Mucosa of descending colon (tissue), 3 donors: ENCODE data around the gene ADAMTS9. TPM values are rescaled to one million over a fixed set of nuclear protein-coding genes. Genes with fewer than 3 reads are reported as not detected.

Source experiments
- ATAC-seq: fragments of 200-7000 bp; cut with Tn5 transposase; one replicate; pipeline ENCODE4 v1.9.1; 2020; ENCODE audit warnings: mild to moderate bottlenecking, moderate library complexity
- DNase-seq, 3 donors: peaks; one replicate each; pipeline ENCODE4 v3.0.0-alpha.2; 2020
- H3K36me3 ChIP-seq: fragments of 200-600 bp; one replicate; pipeline ENCODE4 v1.8.0; 2021; ENCODE audit warnings: low read depth, mild to moderate bottlenecking
- H3K4me1 ChIP-seq: fragments of 200-600 bp; one replicate; pipeline ENCODE4 v1.8.0; 2021; ENCODE audit warnings: low read depth, mild to moderate bottlenecking
- H3K4me3 ChIP-seq: fragments of 200-600 bp; one replicate; pipeline ENCODE4 v1.8.0; 2021; ENCODE audit warnings: mild to moderate bottlenecking
- H3K9me3 ChIP-seq: fragments of 200-600 bp; one replicate; pipeline ENCODE4 v1.8.0; 2021; ENCODE audit warnings: mild to moderate bottlenecking
- intact Hi-C, 2 donors: fragments of 100-400 bp; cut with DNase I in 1 of 2; cut with micrococcal nuclease in 1 of 2; formaldehyde crosslinking; loops; one replicate each; pipeline versions ENCODE4 v1.11.0 to v1.11.1; 2022; cut with DNase I, micrococcal nuclease
- total RNA-seq, 3 donors: library from RNA; stranded (reverse); fragmentation: NEBNext Ultra II Directional in 2 of 3; extraction: Animal tissue kit (Norgen Biotek cat#: 25700) in 2 of 3; gene quantifications; one replicate each; pipeline versions ENCODE4 v1.2.1 to v1.2.4, GENCODE V29; 2021 to 2023
- TF ChIP-seq, protein P1 (sequence below): fragments of 200-600 bp; IDR thresholded peaks from one replicate; pipeline ENCODE4 v1.8.0; 2022; ENCODE audit warnings: antibody characterized with exemption, mild to moderate bottlenecking
- donor health status: DM: no; HTN: no; CAD: no; lungs with moderate emphysema.
- donor health status: DM: no; HTN: no; CAD: no.
- donor health status: DM: no; HTN: yes; CAD: no.

ADAMTS9 gene
- total RNA-seq, 3 donors from 2014 or later: 7.4 to 20.5 (median 20.1) TPM

DNA sequence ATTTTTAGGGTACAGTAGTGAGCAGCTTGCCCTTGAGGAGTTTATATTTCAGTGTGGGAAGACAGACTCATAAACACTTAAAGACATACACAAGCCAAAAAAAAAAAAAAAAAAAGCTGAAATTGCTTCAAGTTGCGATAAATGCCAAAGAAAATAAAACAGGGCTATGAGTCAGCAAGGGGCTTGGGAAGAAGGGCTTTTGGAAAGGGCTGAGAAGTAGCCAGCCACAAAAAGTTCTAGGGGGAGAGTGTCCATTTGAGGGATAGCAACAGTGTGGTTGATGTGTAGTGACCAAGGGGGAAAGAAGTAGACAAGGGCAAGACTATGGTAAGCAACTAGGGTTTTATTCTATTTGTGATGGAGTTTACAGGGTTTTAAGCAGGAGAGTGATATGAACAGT is 185.5 kb downstream of the ADAMTS9 start:
- no peak for ATAC-seq
- no peaks in the 10 kb centered on the region for H3K9me3 ChIP-seq
- intact Hi-C loops: no loop called here
- H3K4me1 ChIP-seq: no peaks in the 10 kb centered on the region
- TF ChIP-seq, protein P1, sequence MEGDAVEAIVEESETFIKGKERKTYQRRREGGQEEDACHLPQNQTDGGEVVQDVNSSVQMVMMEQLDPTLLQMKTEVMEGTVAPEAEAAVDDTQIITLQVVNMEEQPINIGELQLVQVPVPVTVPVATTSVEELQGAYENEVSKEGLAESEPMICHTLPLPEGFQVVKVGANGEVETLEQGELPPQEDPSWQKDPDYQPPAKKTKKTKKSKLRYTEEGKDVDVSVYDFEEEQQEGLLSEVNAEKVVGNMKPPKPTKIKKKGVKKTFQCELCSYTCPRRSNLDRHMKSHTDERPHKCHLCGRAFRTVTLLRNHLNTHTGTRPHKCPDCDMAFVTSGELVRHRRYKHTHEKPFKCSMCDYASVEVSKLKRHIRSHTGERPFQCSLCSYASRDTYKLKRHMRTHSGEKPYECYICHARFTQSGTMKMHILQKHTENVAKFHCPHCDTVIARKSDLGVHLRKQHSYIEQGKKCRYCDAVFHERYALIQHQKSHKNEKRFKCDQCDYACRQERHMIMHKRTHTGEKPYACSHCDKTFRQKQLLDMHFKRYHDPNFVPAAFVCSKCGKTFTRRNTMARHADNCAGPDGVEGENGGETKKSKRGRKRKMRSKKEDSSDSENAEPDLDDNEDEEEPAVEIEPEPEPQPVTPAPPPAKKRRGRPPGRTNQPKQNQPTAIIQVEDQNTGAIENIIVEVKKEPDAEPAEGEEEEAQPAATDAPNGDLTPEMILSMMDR: no peak
- no peak overlapping the region for H3K4me3 ChIP-seq
- no peaks in the 10 kb centered on the region for H3K36me3 ChIP-seq
- DNase-seq: no peak

DNA sequence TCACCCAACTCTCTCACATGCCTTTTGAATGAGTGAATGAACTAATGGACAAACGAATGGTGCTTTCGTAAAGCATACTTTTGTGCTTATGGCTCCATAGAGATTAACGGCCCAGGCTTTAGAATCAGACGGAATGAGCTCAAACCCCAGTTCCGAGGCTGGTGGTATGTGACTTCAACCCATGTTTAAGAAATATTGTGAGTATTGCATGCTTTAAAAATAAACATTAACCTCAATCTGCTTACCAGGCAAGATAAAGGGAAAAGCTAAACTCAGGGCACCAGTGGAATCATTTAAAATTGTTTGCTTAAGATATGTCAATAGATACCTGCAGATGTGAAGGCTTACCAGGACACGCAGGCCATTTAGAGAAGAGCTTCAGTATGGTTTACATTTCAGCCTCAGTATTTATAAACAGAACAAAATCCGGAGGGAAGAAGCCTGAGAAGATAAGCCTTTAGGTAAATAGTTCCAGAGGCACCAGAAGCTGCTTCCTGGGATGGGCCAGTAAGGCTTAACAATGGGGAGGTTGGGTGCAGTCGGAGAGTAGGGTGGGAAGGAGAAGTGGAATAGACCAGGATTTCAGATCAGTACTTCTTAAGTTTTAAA is 186.4 kb downstream of the ADAMTS9 start:
- ATAC-seq: peak; percentile 25
- TF ChIP-seq, protein P1: no peak
- H3K36me3 ChIP-seq: no peaks in the 10 kb centered on the region
- intact Hi-C loops: no loop called here
- H3K9me3 ChIP-seq: no peaks in the 10 kb centered on the region
- no peak for DNase-seq
- H3K4me3 ChIP-seq: no peak overlapping the region
- no peaks in the 10 kb centered on the region for H3K4me1 ChIP-seq

DNA sequence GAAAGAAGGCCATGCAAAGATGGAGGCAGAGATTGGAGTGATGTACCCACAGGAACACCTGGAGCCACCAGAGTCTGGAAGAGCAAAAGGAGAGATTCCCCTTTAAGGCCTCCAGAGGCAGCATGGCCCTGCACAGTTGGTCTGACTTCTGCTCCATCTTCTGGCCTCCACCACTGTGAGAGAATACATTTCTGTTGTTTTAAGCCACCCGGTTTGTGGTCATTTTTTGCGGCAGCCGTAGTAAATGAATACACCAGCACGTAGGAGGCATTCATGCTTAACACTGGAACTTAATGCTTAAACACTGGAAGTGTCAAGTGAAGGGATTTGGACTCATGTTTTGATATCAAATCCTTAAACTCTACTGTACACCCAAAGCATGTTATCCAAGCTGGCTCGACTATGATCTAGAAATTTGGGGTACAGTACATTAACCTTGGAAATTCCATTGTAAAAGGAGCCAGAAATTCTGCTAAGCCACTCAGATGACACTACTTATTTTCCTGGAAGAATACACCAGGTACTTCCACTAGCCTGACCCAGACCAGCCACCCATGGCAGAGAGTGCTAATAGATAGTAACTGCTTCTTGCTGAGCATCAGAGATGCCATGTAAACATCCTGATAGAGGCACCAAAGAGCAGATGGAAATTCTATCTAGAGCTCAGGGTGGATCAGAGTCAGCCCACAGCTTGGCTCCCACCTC is 190.9 kb downstream of the ADAMTS9 start:
- Histone ChIP-seq H3K4me1 (no peaks in the 10 kb centered on the region), H3K4me3 (no peak overlapping the region), H3K9me3 (no peaks in the 10 kb centered on the region), H3K36me3 (no peaks in the 10 kb centered on the region)
- TF ChIP-seq, protein P1: no peak
- DNase-seq: no peak
- ATAC-seq: no peak
- intact Hi-C loops: no loop called here

DNA sequence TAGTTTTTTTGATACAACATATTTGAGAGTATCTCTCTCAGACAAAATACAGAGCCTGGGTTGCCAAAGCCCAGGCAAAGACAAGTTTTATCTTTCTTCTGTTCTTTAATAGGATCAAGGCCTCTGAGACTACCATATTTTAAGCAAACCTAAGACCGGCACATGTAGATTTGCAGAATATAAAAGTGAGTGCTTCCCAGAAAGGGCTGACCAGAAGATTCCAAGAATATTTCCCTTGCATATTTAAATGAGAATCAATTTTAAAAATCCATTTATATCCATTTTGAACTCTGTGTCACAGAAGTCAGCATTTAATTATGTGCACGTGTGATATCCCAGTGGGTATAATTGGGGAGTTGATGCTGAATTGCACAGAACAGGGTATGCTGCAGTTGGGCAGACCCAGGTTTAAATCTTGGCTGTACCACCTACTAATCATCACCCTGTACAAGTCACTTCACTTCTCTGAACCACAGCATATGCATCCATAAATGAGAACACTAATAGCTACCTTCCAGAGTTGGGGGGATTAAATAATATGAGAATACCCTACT is 191.9 kb downstream of the ADAMTS9 start:
- intact Hi-C loops: no loop called here
- H3K4me3 ChIP-seq: no peak overlapping the region
- H3K4me1 ChIP-seq: no peaks in the 10 kb centered on the region
- DNase-seq: no peak
- no peak for ATAC-seq
- H3K9me3 ChIP-seq: no peaks in the 10 kb centered on the region
- H3K36me3 ChIP-seq: no peaks in the 10 kb centered on the region
- TF ChIP-seq, protein P1: no peak

DNA sequence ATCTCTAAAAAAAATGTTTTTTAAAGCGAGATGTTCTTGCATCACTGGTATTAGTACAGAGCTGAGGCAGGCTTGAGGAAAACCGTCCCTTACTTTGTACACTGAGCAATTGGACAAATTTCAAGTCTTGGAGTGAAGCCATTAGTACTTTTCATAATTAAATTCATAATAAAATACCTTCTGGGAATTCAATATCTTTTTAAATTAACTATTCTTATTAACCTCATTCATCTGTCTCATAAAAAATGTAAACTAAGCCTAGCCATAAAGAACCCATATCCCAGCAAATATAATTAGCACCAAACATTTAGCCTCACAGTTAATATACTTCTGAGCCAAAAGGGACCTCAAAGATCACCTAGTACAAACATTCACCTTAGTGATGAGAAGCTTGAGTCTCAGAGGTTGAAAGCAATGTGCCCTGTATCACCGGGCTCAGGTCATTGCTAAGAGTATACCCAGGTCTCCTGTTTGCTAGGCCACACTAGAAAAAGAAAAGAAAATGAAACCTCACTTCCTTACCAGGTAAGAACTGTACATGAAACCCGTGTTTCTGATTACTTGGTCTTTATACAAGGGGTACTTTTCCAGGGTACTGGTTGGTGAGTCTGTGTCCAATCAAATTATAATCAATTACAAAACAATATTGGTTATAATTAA is 192.5 kb downstream of the ADAMTS9 start:
- DNase-seq (no peak), ATAC-seq (no peak)
- Histone ChIP-seq H3K36me3 (no peaks in the 10 kb centered on the region), H3K4me1 (no peaks in the 10 kb centered on the region), H3K4me3 (no peak overlapping the region), H3K9me3 (no peaks in the 10 kb centered on the region)
- TF ChIP-seq, protein P1: no peak
- intact Hi-C loops: no loop called here
